ENCODE measurements around the gene WASF3.
A peak's percentile ranks its signal among the peaks of the same experiment; 100 is the strongest.

The WASF3 gene

DNA sequence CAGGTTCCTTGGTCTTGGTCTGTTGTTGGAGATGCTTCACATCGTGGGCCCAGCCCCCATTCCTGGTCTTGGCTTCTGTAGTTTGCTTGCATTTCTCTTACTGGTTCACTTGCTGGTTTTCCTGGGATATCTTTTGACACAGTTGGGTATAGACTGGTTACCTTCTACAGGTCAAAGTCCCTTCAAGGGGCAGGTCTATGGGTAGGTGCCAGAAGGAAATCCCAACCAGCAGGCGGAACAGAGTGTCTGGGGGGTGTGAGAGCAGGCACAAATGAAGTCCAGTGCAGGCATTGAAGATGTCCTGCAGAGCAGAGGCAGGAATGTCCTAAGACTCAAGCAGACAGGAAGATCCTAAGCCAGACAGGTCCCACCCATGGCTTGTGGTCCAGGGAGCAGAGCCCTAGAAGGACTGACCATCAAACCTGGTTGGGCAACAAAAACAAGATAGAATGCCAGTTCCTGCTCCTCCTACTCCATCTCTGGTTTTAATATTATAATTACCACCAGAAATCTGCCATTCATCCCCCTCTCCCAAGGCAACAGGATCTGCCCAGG, 17.7 kb upstream of the WASF3 start:
- no peaks in the 10 kb centered on the region for H3K9me3 ChIP-seq (ENCODE audit: severe bottlenecking)
- peak overlapping the region; percentile 1 for H3K4me3 ChIP-seq (ENCODE audit: low read depth, low read length)
- H3K36me3 ChIP-seq, result no peaks in the 10 kb centered on the region
- no peak for DNase-seq
- H3K27ac ChIP-seq, result peak overlapping the region; percentile 91
- H3K27me3 ChIP-seq (ENCODE audit: insufficient read depth, low read depth, severe bottlenecking), result no peaks in the 10 kb centered on the region
- no peak for TF ChIP-seq CTCF (IDR thresholded peaks at IDR 0.05; ENCODE audit: low read depth, low read length)

- Histone ChIP-seq H3K27ac (peak overlapping the region; percentile 91), H3K4me3 (ENCODE audit: low read depth, low read length) (peak overlapping the region; percentile 34), H3K27me3 (ENCODE audit: insufficient read depth, low read depth, severe bottlenecking) (no peaks in the 10 kb centered on the region), H3K9me3 (ENCODE audit: severe bottlenecking) (no peaks in the 10 kb centered on the region), H3K36me3 (no peaks in the 10 kb centered on the region)
- peak; percentile 100 for DNase-seq
- no peak for TF ChIP-seq CTCF (IDR thresholded peaks at IDR 0.05; ENCODE audit: low read depth, low read length)
Measured at GRCh38 chr13:26540334-26540733, 17.1 kb upstream of the WASF3 start.

GRCh38 chr13:26541041-26541440, 16.4 kb upstream of the WASF3 start:
- H3K27ac ChIP-seq, result peak overlapping the region; percentile 91
- no peaks in the 10 kb centered on the region for H3K36me3 ChIP-seq
- H3K27me3 ChIP-seq (ENCODE audit: insufficient read depth, low read depth, severe bottlenecking), result no peaks in the 10 kb centered on the region
- H3K4me3 ChIP-seq (ENCODE audit: low read depth, low read length), result peak overlapping the region; percentile 34
- TF ChIP-seq CTCF (IDR thresholded peaks at IDR 0.05; ENCODE audit: low read depth, low read length), result no peak
- DNase-seq, result peak; percentile 82
- no peaks in the 10 kb centered on the region for H3K9me3 ChIP-seq (ENCODE audit: severe bottlenecking)

DNA sequence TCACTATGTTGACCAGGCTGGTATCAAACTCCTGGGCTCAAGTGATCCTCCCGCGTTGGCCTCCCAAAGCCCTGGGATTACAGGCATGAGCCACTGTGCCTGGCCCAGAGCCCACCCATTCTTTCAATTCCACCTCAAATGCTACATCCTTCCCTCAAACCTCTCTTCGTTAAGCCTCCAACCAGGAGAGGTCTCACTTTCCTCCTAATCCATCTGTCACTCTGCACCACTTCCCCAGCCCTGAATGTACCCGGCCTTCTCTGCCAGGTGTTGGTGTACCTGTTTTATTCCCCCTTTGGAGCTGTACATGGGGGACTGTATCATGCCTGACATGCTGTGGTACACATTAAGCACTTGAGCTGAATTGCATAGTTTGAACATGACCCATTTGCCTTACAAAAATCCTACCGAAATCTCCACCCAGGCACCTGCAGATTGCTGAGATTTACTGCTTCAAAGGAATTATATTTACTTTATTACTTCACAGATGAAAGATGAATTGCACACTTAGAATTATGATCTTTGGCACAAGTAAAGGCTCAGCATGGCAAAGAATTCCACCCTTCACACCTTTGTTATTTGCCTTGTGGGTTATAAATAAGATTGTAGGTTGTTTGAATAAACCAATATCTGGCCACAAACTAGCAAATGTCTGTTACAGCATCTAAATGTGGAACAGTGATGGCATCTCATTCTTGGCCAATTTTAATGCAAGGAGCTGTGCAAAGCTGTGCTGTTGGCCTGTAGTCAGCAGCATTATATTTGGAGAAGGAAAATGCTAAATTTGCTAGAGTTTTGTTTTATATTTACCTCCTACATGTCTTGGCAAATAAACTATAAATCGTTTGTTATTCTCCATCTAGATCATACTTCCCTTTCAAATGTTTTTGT, 15.6 kb upstream of the WASF3 start:
- peak; percentile 63 for DNase-seq
- H3K27me3 ChIP-seq (ENCODE audit: insufficient read depth, low read depth, severe bottlenecking), result no peaks in the 10 kb centered on the region
- H3K36me3 ChIP-seq, result no peaks in the 10 kb centered on the region
- H3K4me3 ChIP-seq (ENCODE audit: low read depth, low read length), result no peak overlapping the region
- no peaks in the 10 kb centered on the region for H3K9me3 ChIP-seq (ENCODE audit: severe bottlenecking)
- peak overlapping the region; percentile 91 for H3K27ac ChIP-seq
- TF ChIP-seq CTCF (IDR thresholded peaks at IDR 0.05; ENCODE audit: low read depth, low read length), result peak; percentile 31; the same call in 1 of the 2 replicates

- Histone ChIP-seq H3K36me3 (no peaks in the 10 kb centered on the region), H3K4me3 (ENCODE audit: low read depth, low read length) (no peak overlapping the region), H3K27me3 (ENCODE audit: insufficient read depth, low read depth, severe bottlenecking) (no peaks in the 10 kb centered on the region), H3K27ac (no peak overlapping the region), H3K9me3 (ENCODE audit: severe bottlenecking) (no peaks in the 10 kb centered on the region)
- no peak for TF ChIP-seq CTCF (IDR thresholded peaks at IDR 0.05; ENCODE audit: low read depth, low read length)
- DNase-seq, result no peak
Measured at GRCh38 chr13:26544707-26545106, 12.8 kb upstream of the WASF3 start.

Data from WERI-Rb-1 (cell line).